SH-SY5Y (cell line): ENCODE measurements around the gene SLC34A1.

ENCODE experiments used
- GATA2 ChIP-seq: IDR thresholded peaks from 2 replicates; pipeline ENCODE4 v1.6.1; 2011; ENCODE audit warnings: mild to moderate bottlenecking, low read depth, low read length
- GATA3 ChIP-seq: IDR thresholded peaks from 2 replicates; pipeline ENCODE4 v1.6.1; 2011; ENCODE audit warnings: low read depth, mild to moderate bottlenecking, low read length, moderate library complexity

- no peak for TF ChIP-seq GATA2
- no peak for TF ChIP-seq GATA3
Observed at GRCh38 chr5:177338251-177339106, 45.8 kb upstream of the SLC34A1 start.
